PC-9 (cell line): ENCODE results near the gene MPIG6B. TPM values are rescaled to one million over a fixed set of nuclear protein-coding genes. Genes with fewer than 3 reads are reported as not detected.

Experiments used
- BruUV-seq: library from RNA; stranded (reverse); fragments of 400-500 nt; replicated peaks from 2 replicates; lab custom pipeline; 2021; lab: Mats Ljungman, UMichigan
- CTCF ChIA-PET: fragments of 300-600 bp; sonication (Branson Sonifier 250); formaldehyde crosslinking; loops from one replicate; lab custom pipeline; 2022; ENCODE audit warnings: antibody characterized with exemption; lab: Charles Lee
- POLR2A ChIA-PET: fragments of 300-600 bp; sonication (Branson Sonifier 250); formaldehyde crosslinking; loops from one replicate; lab custom pipeline; 2022; ENCODE audit warnings: antibody characterized with exemption; ENCODE audit not compliant: unreplicated experiment; lab: Charles Lee
- DNase-seq, 2 experiments: peaks; one replicate each; pipeline versions ENCODE4 v3.0.0 to v3.0.0-alpha.2; 2015 to 2022; ENCODE audit warnings: mixed read lengths in 1 of 2
- H2AFZ ChIP-seq: fragments of 200-600 bp; sonication (generic); 2 replicates; pipeline ENCODE4 v1.8.1; 2017; ENCODE audit warnings: antibody characterized with exemption
- H3F3A ChIP-seq: fragments of 200-600 bp; sonication (generic); 2 replicates; pipeline ENCODE4 v1.8.1; 2017; ENCODE audit warnings: antibody characterized with exemption, mild to moderate bottlenecking, low read depth; ENCODE audit not compliant: insufficient read depth
- H3K27ac ChIP-seq: fragments of 200-600 bp; sonication (generic); 2 replicates; pipeline ENCODE4 v1.6.1; 2016; ENCODE audit warnings: mixed run types
- H3K27me3 ChIP-seq: fragments of 200-600 bp; sonication (generic); 2 replicates; pipeline ENCODE4 v1.6.1; 2016; ENCODE audit warnings: low read depth, mixed run types; ENCODE audit not compliant: insufficient read depth
- H3K36me3 ChIP-seq: fragments of 200-600 bp; sonication (generic); 2 replicates; pipeline ENCODE4 v1.6.1; 2016; ENCODE audit warnings: low read depth, mixed run types
- H3K4me1 ChIP-seq: fragments of 200-600 bp; sonication (generic); replicated peaks from 2 replicates; pipeline ENCODE4 v1.6.1; 2016; ENCODE audit warnings: mixed run types; ENCODE audit not compliant: insufficient read depth
- H3K4me2 ChIP-seq: fragments of 200-600 bp; sonication (generic); 2 replicates; pipeline ENCODE4 v1.6.1; 2017; ENCODE audit warnings: mixed run types
- H3K4me3 ChIP-seq: fragments of 200-600 bp; sonication (generic); 2 replicates; pipeline ENCODE4 v1.6.1; 2016; ENCODE audit warnings: mixed run types
- H3K79me2 ChIP-seq: fragments of 200-600 bp; sonication (generic); 2 replicates; pipeline ENCODE4 v1.6.1; 2017; ENCODE audit warnings: low read depth, mixed run types
- H3K9me2 ChIP-seq: fragments of 200-600 bp; sonication (generic); 2 replicates; pipeline ENCODE4 v1.8.1; 2017; ENCODE audit warnings: mild to moderate bottlenecking; ENCODE audit not compliant: insufficient read depth
- H3K9me3 ChIP-seq: fragments of 200-600 bp; sonication (generic); 2 replicates; pipeline ENCODE4 v1.8.1; 2016; ENCODE audit warnings: low read depth; ENCODE audit not compliant: insufficient read depth
- H4K20me1 ChIP-seq: fragments of 200-600 bp; sonication (generic); 2 replicates; pipeline ENCODE4 v1.8.1; 2017; ENCODE audit not compliant: insufficient read depth
- CTCF ChIP-seq: fragments of 200-600 bp; sonication (generic); conservative IDR thresholded peaks from 2 replicates; pipeline ENCODE4 v1.6.1; 2017; ENCODE audit warnings: mixed run types, antibody characterized with exemption, mild to moderate bottlenecking, moderate library complexity
- EZH2 ChIP-seq: fragments of 200-600 bp; sonication (generic); IDR thresholded peaks from 2 replicates; pipeline ENCODE4 v1.8.0; 2017; ENCODE audit warnings: antibody characterized with exemption, low read depth
- intact Hi-C: fragments of 100-400 bp; cut with micrococcal nuclease; formaldehyde crosslinking; loops from one replicate; pipeline ENCODE4 v1.10.0; 2022; ENCODE audit not compliant: unreplicated experiment
- total RNA-seq: library from RNA; stranded (reverse); gene quantifications from 2 replicates; pipeline ENCODE4 v1.2.3, GENCODE V29; 2021

MPIG6B gene
- total RNA-seq, 1 experiment from 2014 or later = 0.59 TPM

GRCh38 chr6:31713465-31713864 lies 9.7 kb upstream of the MPIG6B start:
- Histone ChIP-seq H3K4me2 (no peak overlapping the region), H3K79me2 (no peaks in the 10 kb centered on the region), H3K4me3 (no peak overlapping the region), H4K20me1 (no peaks in the 10 kb centered on the region), H3F3A (peaks cover 8% of the 10 kb centered on the region; the same call in 1 of the 2 replicates), H3K9me2 (no peaks in the 10 kb centered on the region), H3K27ac (no peak overlapping the region), H3K36me3 (no peaks in the 10 kb centered on the region), H2AFZ (no peak overlapping the region), H3K4me1 (peaks cover 14% of the 10 kb centered on the region), H3K9me3 (no peaks in the 10 kb centered on the region), H3K27me3 (no peaks in the 10 kb centered on the region)
- TF ChIP-seq CTCF (no peak), EZH2 (no peak)
- DNase-seq = no peak
- intact Hi-C loops = no loop called here
- POLR2A ChIA-PET = no interaction called here
- CTCF ChIA-PET = no interaction called here
- BruUV-seq = no TSS peak

DNA sequence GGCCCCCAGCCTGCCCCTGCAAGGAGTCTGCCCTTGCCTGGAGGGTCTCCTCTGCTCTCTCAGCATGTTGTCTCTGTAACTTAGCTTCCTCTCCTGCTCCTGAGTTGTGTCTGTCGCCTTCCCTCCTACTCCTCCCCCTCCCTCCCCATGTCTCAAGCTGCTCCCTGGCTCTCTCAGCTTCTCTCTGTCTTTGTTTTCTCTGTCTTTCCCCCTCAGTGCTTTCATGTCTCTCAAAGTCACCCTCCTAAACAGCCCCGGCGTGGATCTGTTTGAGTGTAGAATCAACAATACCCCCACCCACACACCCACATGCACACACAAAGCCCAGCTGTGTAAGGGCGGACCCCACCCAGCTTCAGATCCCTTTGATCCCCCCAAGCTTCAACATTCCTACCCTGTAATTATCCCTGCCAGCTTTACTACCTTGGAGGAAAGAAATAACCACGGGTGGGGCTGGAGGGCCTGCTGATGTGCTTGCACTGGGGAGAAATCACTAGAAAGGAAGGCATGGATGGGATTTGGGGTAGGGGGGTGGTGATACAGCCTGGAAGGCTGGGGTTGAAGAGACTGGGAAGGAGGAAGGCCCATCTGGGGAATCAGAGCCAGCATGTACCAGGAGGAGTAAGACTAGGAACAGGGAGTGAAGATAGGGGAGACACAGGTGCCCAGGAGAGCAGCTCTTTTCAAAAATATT lies 9.0 kb upstream of the MPIG6B start:
- Histone ChIP-seq H3K4me3 (no peak overlapping the region), H4K20me1 (no peaks in the 10 kb centered on the region), H3K9me2 (no peaks in the 10 kb centered on the region), H3F3A (peaks cover 8% of the 10 kb centered on the region; the same call in 1 of the 2 replicates), H3K27ac (no peak overlapping the region), H3K9me3 (no peaks in the 10 kb centered on the region), H3K4me1 (peaks cover 20% of the 10 kb centered on the region), H3K27me3 (no peaks in the 10 kb centered on the region), H3K79me2 (no peaks in the 10 kb centered on the region), H3K4me2 (no peak overlapping the region), H2AFZ (peak overlapping the region; percentile 68), H3K36me3 (no peaks in the 10 kb centered on the region)
- BruUV-seq = no TSS peak
- ChIA-PET CTCF (no interaction called here), POLR2A (no interaction called here)
- no peak for DNase-seq
- TF ChIP-seq CTCF = no peak
- no peak for TF ChIP-seq EZH2
- intact Hi-C loops = no loop called here

GRCh38 chr6:31715022-31715958 lies 7.9 kb upstream of the MPIG6B start, which contains the start of gene LY6G6D:
TSS of gene LY6G6D (plus strand) at chr6:31715348. CDS start at chr6:31715356, 8 bp downstream.
- TF ChIP-seq CTCF (no peak), EZH2 (no peak)
- Histone ChIP-seq H3K4me1 (peaks cover 32% of the 10 kb centered on the region), H3K27me3 (no peaks in the 10 kb centered on the region), H3K9me3 (no peaks in the 10 kb centered on the region), H2AFZ (peak within 1 kb of the TSS; percentile 68; the same call in 1 of the 2 replicates), H3K4me2 (no peak within 1 kb of the TSS), H3K27ac (no peak within 1 kb of the TSS), H3K36me3 (no peaks in the 10 kb centered on the region), H3F3A (peaks cover 18% of the 10 kb centered on the region; the same call in 1 of the 2 replicates), H3K4me3 (no peak within 1 kb of the TSS), H3K79me2 (no peaks in the 10 kb centered on the region), H3K9me2 (no peaks in the 10 kb centered on the region), H4K20me1 (no peaks in the 10 kb centered on the region)
- no TSS peak for BruUV-seq
- intact Hi-C loops = no loop called here
- ChIA-PET POLR2A (interaction anchor here (0.6 to 0.7 kb wide), 2 partner anchors 9 to 128 kb away, joined by 11 to 33 read pairs; no protein-coding TSS in a partner anchor), CTCF (no interaction called here)
- no peak for DNase-seq
